Measurements from ENCODE around the gene KAT6B. TPM values are rescaled to one million over a fixed set of nuclear protein-coding genes. Genes with fewer than 3 reads are reported as not detected.

Gene KAT6B
- total RNA-seq, 1 donor from 2014 or later, result 59.2 TPM

- Histone ChIP-seq H3K27me3 (no peaks in the 10 kb centered on the region), H3K4me1 (peaks cover 81% of the 10 kb centered on the region), H3K27ac (no peak overlapping the region), H3K9me3 (no peaks in the 10 kb centered on the region), H3K36me3 (no peaks in the 10 kb centered on the region), H3K4me3 (no peak overlapping the region)
- TF ChIP-seq POLR2AphosphoS5 (IDR thresholded peaks at IDR 0.05; ENCODE audit: insufficient read depth in 1 of 2, low read depth in 1 of 2) (no peak), CTCF (IDR thresholded peaks at IDR 0.05) (no peak), POLR2A (IDR thresholded peaks at IDR 0.05) (no peak)
- DNase-seq (ENCODE audit: extremely low spot score in 2 of 2), result no peak
- intact Hi-C loops (cut with DNase I), result no loop called here
Measured at GRCh38 chr10:74856940-74857339, 30.5 kb downstream of the KAT6B start.

GRCh38 chr10:74857586-74857985 lies 31.2 kb downstream of the KAT6B start:
- intact Hi-C loops (cut with DNase I), result no loop called here
- H3K4me1 ChIP-seq, result peaks cover 81% of the 10 kb centered on the region

GRCh38 chr10:74859546-74859945 lies 33.1 kb downstream of the KAT6B start:
- H3K4me1 ChIP-seq, result peaks cover 66% of the 10 kb centered on the region
- TF ChIP-seq CTCF (IDR thresholded peaks at IDR 0.05), result no peak
- TF ChIP-seq POLR2A (IDR thresholded peaks at IDR 0.05), result no peak
- TF ChIP-seq POLR2AphosphoS5 (IDR thresholded peaks at IDR 0.05; ENCODE audit: insufficient read depth in 1 of 2, low read depth in 1 of 2), result no peak
- H3K9me3 ChIP-seq, result no peaks in the 10 kb centered on the region
- no peak overlapping the region for H3K27ac ChIP-seq
- no peak for DNase-seq (ENCODE audit: extremely low spot score in 2 of 2)
- H3K4me3 ChIP-seq, result no peak overlapping the region
- H3K27me3 ChIP-seq, result no peaks in the 10 kb centered on the region
- intact Hi-C loops (cut with DNase I), result no loop called here
- no peaks in the 10 kb centered on the region for H3K36me3 ChIP-seq

More at GRCh38 chr10:74857586-74857985, 31.2 kb downstream of the KAT6B start:
- TF ChIP-seq CTCF (IDR thresholded peaks at IDR 0.05), result no peak
- DNase-seq (ENCODE audit: extremely low spot score in 2 of 2), result no peak
- Histone ChIP-seq H3K36me3 (no peaks in the 10 kb centered on the region), H3K27ac (no peak overlapping the region), H3K9me3 (no peaks in the 10 kb centered on the region), H3K4me3 (no peak overlapping the region), H3K27me3 (no peaks in the 10 kb centered on the region)

- intact Hi-C loops (cut with DNase I), result no loop called here
- peaks cover 60% of the 10 kb centered on the region for H3K4me1 ChIP-seq
Measured at GRCh38 chr10:74862625-74863024, 36.2 kb downstream of the KAT6B start.

GRCh38 chr10:74863551-74863950 lies 37.2 kb downstream of the KAT6B start:
- H3K4me1 ChIP-seq, result peaks cover 62% of the 10 kb centered on the region
- DNase-seq (ENCODE audit: extremely low spot score in 2 of 2), result no peak
- intact Hi-C loops (cut with DNase I), result no loop called here

More at GRCh38 chr10:74862625-74863024, 36.2 kb downstream of the KAT6B start:
- Histone ChIP-seq H3K36me3 (no peaks in the 10 kb centered on the region), H3K27me3 (no peaks in the 10 kb centered on the region), H3K4me3 (no peak overlapping the region), H3K27ac (no peak overlapping the region), H3K9me3 (no peaks in the 10 kb centered on the region)
- TF ChIP-seq CTCF (IDR thresholded peaks at IDR 0.05) (no peak), POLR2A (IDR thresholded peaks at IDR 0.05) (no peak), POLR2AphosphoS5 (IDR thresholded peaks at IDR 0.05; ENCODE audit: insufficient read depth in 1 of 2, low read depth in 1 of 2) (no peak)
- DNase-seq (ENCODE audit: extremely low spot score in 2 of 2), result no peak

More at GRCh38 chr10:74863551-74863950, 37.2 kb downstream of the KAT6B start:
- TF ChIP-seq POLR2A (IDR thresholded peaks at IDR 0.05) (no peak), CTCF (IDR thresholded peaks at IDR 0.05) (no peak), POLR2AphosphoS5 (IDR thresholded peaks at IDR 0.05; ENCODE audit: insufficient read depth in 1 of 2, low read depth in 1 of 2) (no peak)
- H3K9me3 ChIP-seq, result no peaks in the 10 kb centered on the region
- H3K27ac ChIP-seq, result no peak overlapping the region
- no peaks in the 10 kb centered on the region for H3K27me3 ChIP-seq
- no peak overlapping the region for H3K4me3 ChIP-seq
- H3K36me3 ChIP-seq, result no peaks in the 10 kb centered on the region

Measured in vagina (tissue), 2 donors.